Neural progenitor cell (in vitro differentiated cells): ENCODE data around the gene ASRGL1. TPM values are rescaled to one million over a fixed set of nuclear protein-coding genes. Genes with fewer than 3 reads are reported as not detected.

Source experiments
- DNase-seq: peaks from one replicate; pipeline ENCODE4 v3.0.0-alpha.2; 2016; ENCODE audit warnings: low spot score
- H2AFZ ChIP-seq: fragments of 200-600 bp; sonication (generic); replicated peaks from 2 replicates; pipeline ENCODE4 v1.6.1; 2016; ENCODE audit warnings: antibody characterized with exemption
- H3F3A ChIP-seq: fragments of 200-600 bp; sonication (generic); 2 replicates; pipeline ENCODE4 v1.6.1; 2016; ENCODE audit warnings: antibody characterized with exemption, low read depth
- H3K27ac ChIP-seq: fragments of 200-600 bp; sonication (generic); 2 replicates; pipeline ENCODE4 v1.5.1; 2016; ENCODE audit warnings: mild to moderate bottlenecking
- H3K27me3 ChIP-seq: fragments of 200-600 bp; sonication (generic); 2 replicates; pipeline ENCODE4 v1.6.1; 2016; ENCODE audit warnings: mild to moderate bottlenecking, moderate library complexity
- H3K36me3 ChIP-seq: fragments of 200-600 bp; sonication (generic); 2 replicates; pipeline ENCODE4 v1.5.1; 2016
- H3K4me1 ChIP-seq: fragments of 200-600 bp; sonication (generic); 2 replicates; pipeline ENCODE4 v1.6.1; 2016; ENCODE audit warnings: mixed run types
- H3K4me2 ChIP-seq: fragments of 200-600 bp; sonication (generic); 2 replicates; pipeline ENCODE4 v1.6.1; 2016
- H3K4me3 ChIP-seq: fragments of 200-600 bp; sonication (generic); 2 replicates; pipeline ENCODE4 v1.5.1; 2016
- H3K79me2 ChIP-seq: fragments of 200-600 bp; sonication (generic); 2 replicates; pipeline ENCODE4 v1.6.1; 2016; ENCODE audit warnings: low read depth
- H3K9ac ChIP-seq: fragments of 200-600 bp; sonication (generic); 2 replicates; pipeline ENCODE4 v1.6.1; 2016
- H3K9me3 ChIP-seq: fragments of 200-600 bp; sonication (generic); 2 replicates; pipeline ENCODE4 v1.5.1; 2016; ENCODE audit warnings: low read depth
- H4K20me1 ChIP-seq: fragments of 200-600 bp; sonication (generic); 2 replicates; pipeline ENCODE4 v1.6.1; 2016; ENCODE audit warnings: low read depth
- H3K27ac Mint-ChIP-seq: 3 replicates; pipeline ENCODE4 v1.8.0; 2021; ENCODE audit warnings: mixed read lengths
- H3K27me3 Mint-ChIP-seq: 2 replicates; pipeline ENCODE4 v1.8.0; 2022; ENCODE audit warnings: low read depth, mild to moderate bottlenecking, inconsistent platforms, moderate library complexity, mixed read lengths; ENCODE audit not compliant: insufficient read depth
- H3K36me3 Mint-ChIP-seq: 3 replicates; pipeline ENCODE4 v1.8.0; 2021; ENCODE audit warnings: mixed read lengths
- H3K4me1 Mint-ChIP-seq: 3 replicates; pipeline ENCODE4 v1.8.0; 2021; ENCODE audit warnings: mixed read lengths
- H3K4me3 Mint-ChIP-seq: 3 replicates; pipeline ENCODE4 v1.8.0; 2021; ENCODE audit warnings: mild to moderate bottlenecking, moderate library complexity, mixed read lengths
- H3K9me3 Mint-ChIP-seq: 3 replicates; pipeline ENCODE4 v1.8.0; 2020; ENCODE audit warnings: mixed read lengths
- EZH2 ChIP-seq: fragments of 200-600 bp; sonication (generic); IDR thresholded peaks from 2 replicates; pipeline ENCODE4 v1.6.1; 2017; ENCODE audit warnings: antibody characterized with exemption, mild to moderate bottlenecking, moderate library complexity
- EZH2phosphoT487 ChIP-seq: fragments of 200-600 bp; sonication (generic); IDR thresholded peaks from 2 replicates; pipeline ENCODE4 v1.6.1; 2017; ENCODE audit warnings: antibody characterized with exemption
- total RNA-seq: library from RNA; depleted of rRNA; stranded (reverse); fragments of >200 nt; gene quantifications from 2 replicates; pipeline ENCODE4 v1.2.3, GENCODE V29; 2015; ENCODE audit warnings: low replicate concordance
- TF ChIP-seq, protein P1 (sequence below): fragments of 200-600 bp; sonication (generic); IDR thresholded peaks from 2 replicates; pipeline ENCODE4 v1.5.1; 2017; ENCODE audit warnings: antibody characterized with exemption, mild to moderate bottlenecking

ASRGL1 gene
- total RNA-seq, 1 donor from 2014 or later = 56.8 TPM

DNA sequence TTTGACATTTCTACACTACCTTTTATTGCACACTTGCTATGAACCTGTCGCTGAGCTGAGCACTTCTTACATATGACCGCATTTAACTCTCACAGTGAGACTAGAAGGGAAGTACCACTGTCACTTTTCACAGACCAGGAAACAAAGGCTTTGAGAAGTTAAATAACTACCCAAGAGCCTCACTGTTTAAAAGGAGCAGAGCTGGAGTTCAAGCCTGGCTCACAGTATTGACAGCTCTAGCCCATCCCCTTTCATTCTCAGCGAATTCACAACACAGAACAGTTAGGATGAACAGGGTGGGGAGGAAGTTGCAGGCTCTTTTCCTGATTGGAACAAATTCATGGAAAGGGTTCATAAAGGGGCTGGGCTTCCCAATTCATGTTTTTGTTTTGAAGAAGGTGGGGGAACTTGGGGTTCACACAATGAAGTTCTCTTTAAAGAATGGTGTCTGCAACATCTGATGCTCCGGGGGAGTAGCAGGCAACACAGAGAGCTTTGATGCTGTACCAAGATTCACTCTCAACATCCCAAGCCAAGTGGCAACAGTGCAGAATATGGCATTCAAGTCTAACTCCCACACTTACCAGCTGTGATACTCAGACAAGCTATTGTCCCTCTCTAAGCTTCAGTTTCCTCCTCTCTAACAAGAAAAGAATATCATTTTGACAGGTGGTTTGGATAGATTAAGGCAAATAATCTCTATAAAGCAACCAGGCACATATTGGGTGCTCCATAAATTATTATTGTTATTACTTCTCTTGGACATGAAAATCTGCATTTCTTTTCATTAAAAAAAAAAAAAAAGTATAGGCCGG is 98.8 kb downstream of the ASRGL1 start:
- no peak overlapping the region for H3K27ac ChIP-seq
- H3F3A ChIP-seq = no peaks in the 10 kb centered on the region
- no peaks in the 10 kb centered on the region for H3K9me3 ChIP-seq
- Mint-ChIP-seq H3K4me3 (no peak overlapping the region), H3K36me3 (no peaks in the 10 kb centered on the region), H3K27me3 (peaks cover 4% of the 10 kb centered on the region), H3K9me3 (no peaks in the 10 kb centered on the region), H3K4me1 (peaks cover 23% of the 10 kb centered on the region), H3K27ac (no peak overlapping the region)
- no peak overlapping the region for H3K4me3 ChIP-seq
- no peak for TF ChIP-seq EZH2phosphoT487
- TF ChIP-seq, protein P1, sequence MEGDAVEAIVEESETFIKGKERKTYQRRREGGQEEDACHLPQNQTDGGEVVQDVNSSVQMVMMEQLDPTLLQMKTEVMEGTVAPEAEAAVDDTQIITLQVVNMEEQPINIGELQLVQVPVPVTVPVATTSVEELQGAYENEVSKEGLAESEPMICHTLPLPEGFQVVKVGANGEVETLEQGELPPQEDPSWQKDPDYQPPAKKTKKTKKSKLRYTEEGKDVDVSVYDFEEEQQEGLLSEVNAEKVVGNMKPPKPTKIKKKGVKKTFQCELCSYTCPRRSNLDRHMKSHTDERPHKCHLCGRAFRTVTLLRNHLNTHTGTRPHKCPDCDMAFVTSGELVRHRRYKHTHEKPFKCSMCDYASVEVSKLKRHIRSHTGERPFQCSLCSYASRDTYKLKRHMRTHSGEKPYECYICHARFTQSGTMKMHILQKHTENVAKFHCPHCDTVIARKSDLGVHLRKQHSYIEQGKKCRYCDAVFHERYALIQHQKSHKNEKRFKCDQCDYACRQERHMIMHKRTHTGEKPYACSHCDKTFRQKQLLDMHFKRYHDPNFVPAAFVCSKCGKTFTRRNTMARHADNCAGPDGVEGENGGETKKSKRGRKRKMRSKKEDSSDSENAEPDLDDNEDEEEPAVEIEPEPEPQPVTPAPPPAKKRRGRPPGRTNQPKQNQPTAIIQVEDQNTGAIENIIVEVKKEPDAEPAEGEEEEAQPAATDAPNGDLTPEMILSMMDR = no peak
- TF ChIP-seq EZH2 = no peak
- no peak overlapping the region for H2AFZ ChIP-seq
- no peaks in the 10 kb centered on the region for H3K36me3 ChIP-seq
- no peak overlapping the region for H3K4me2 ChIP-seq
- H3K27me3 ChIP-seq = no peaks in the 10 kb centered on the region
- H3K9ac ChIP-seq = no peak overlapping the region
- no peaks in the 10 kb centered on the region for H3K79me2 ChIP-seq
- H3K4me1 ChIP-seq = peaks cover 10% of the 10 kb centered on the region
- no peak for DNase-seq
- H4K20me1 ChIP-seq = no peaks in the 10 kb centered on the region

DNA sequence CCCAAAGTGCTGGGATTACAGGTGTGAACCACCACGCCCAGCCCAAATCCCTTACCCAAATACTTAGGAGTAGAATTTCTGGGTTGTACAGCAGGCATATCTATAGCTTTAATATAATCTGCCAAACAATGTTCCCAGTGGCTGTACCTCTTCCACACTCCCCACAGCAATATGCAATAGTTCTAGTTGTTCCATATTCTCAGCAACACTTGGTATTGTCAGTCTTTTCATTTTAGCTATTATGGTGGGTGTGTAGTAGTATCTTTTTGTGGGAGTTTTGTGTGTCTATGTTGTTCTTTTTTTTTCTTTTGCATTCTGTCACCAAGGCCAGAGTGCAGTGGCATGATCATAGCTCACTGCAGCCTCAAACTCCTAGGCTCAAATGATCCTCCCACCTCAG is 100.4 kb downstream of the ASRGL1 start:
- peaks cover 23% of the 10 kb centered on the region for H3K4me1 Mint-ChIP-seq
- H3K4me3 ChIP-seq = no peak overlapping the region
- H3K4me1 ChIP-seq = peaks cover 10% of the 10 kb centered on the region
- H3K27me3 Mint-ChIP-seq = peaks cover 4% of the 10 kb centered on the region
- no peak overlapping the region for H2AFZ ChIP-seq
- no peak for DNase-seq
- no peak overlapping the region for H3K4me2 ChIP-seq
- H3F3A ChIP-seq = no peaks in the 10 kb centered on the region
- H3K9me3 ChIP-seq = no peaks in the 10 kb centered on the region
- H3K79me2 ChIP-seq = no peaks in the 10 kb centered on the region
- H3K9me3 Mint-ChIP-seq = no peaks in the 10 kb centered on the region
- H4K20me1 ChIP-seq = no peaks in the 10 kb centered on the region
- no peaks in the 10 kb centered on the region for H3K36me3 Mint-ChIP-seq
- H3K36me3 ChIP-seq = no peaks in the 10 kb centered on the region
- H3K27ac Mint-ChIP-seq = no peak overlapping the region
- no peak overlapping the region for H3K9ac ChIP-seq
- no peak overlapping the region for H3K4me3 Mint-ChIP-seq
- TF ChIP-seq EZH2 (no peak), EZH2phosphoT487 (no peak)
- TF ChIP-seq, protein P1 = no peak
- H3K27ac ChIP-seq = no peak overlapping the region
- no peaks in the 10 kb centered on the region for H3K27me3 ChIP-seq

DNA sequence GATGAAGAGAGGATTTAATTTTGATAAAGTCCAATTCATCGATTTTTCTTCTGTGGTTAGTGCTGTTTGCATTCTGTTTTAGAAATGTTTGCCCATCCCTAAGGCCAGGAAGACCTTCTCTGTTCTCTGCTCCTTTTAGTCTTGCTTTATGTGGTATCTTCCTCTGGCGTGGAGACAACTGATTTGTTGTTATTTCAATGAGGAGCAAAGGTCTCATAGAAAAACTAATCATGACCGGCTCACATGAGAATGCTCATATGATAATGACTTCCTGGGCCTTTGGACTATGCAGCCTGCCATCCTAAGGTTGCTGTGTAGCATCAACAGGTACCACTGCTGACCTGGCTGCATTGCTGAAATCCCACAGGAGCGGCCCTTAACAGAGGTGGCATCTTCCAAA is 101.4 kb downstream of the ASRGL1 start:
- peaks cover 5% of the 10 kb centered on the region for H3K4me1 ChIP-seq
- no peak for DNase-seq
- no peaks in the 10 kb centered on the region for H3K27me3 ChIP-seq
- H4K20me1 ChIP-seq = no peaks in the 10 kb centered on the region
- no peaks in the 10 kb centered on the region for H3K9me3 ChIP-seq
- no peaks in the 10 kb centered on the region for H3K9me3 Mint-ChIP-seq
- TF ChIP-seq, protein P1 = no peak
- TF ChIP-seq EZH2phosphoT487 = no peak
- no peak for TF ChIP-seq EZH2
- H3F3A ChIP-seq = no peaks in the 10 kb centered on the region
- peaks cover 4% of the 10 kb centered on the region for H3K27me3 Mint-ChIP-seq
- no peak overlapping the region for H3K27ac Mint-ChIP-seq
- H3K9ac ChIP-seq = no peak overlapping the region
- H3K4me2 ChIP-seq = no peak overlapping the region
- peaks cover 17% of the 10 kb centered on the region for H3K4me1 Mint-ChIP-seq
- no peaks in the 10 kb centered on the region for H3K79me2 ChIP-seq
- H2AFZ ChIP-seq = no peak overlapping the region
- no peak overlapping the region for H3K27ac ChIP-seq
- H3K4me3 Mint-ChIP-seq = no peak overlapping the region
- no peaks in the 10 kb centered on the region for H3K36me3 Mint-ChIP-seq
- no peak overlapping the region for H3K4me3 ChIP-seq
- no peaks in the 10 kb centered on the region for H3K36me3 ChIP-seq
